ENCODE data around the gene CACNA1C.

Gene CACNA1C

DNA sequence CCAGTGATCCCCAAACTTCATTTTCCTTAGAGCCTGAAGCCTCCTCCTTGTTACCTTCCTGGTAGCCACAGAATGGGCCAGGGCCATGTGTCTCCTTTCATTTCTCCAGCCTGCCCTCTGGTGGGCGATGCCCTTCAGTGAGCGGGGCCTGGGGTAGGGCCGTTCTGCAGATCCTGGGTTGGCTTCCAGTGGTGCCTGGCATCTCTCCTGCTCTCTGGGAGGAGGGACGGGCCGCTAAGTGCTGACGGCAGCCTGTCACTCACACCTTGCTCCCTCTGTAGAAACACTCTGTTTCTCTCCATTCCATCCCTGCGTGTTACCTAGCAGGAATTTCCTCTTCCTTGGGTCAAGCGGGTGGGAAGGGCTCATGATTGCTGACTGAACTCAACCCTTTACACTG is 232.1 kb downstream of the CACNA1C start:
- Histone ChIP-seq H3K4me2 (ENCODE audit: low read length) (peak overlapping the region; percentile 53), H3K4me1 (ENCODE audit: control insufficient read depth, insufficient read depth, low read length) (peaks cover 29% of the 10 kb centered on the region), H3K9ac (ENCODE audit: low read depth, low read length) (peak overlapping the region; percentile 31)

DNA sequence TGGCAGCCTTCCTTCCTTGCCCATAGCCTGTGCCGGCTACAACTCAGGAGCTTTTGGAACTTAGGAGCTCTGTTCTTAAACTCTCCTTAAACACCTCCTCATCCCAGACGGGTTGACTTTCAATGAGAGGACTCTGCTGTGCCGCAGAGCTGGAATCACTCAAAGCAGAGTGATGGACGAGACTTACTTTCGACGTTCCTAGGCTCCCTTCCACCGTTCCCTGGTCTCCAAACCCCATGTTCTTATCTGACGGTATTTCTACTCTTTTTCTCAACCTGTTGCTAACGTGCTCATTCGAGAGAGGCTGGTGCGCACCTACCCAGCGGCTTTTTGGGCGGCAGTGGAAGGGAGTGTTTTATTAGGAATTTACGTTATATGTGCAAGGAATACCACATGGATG is 232.7 kb downstream of the CACNA1C start:
- Histone ChIP-seq H3K36me3 (ENCODE audit: insufficient read depth, low read length) (no peaks in the 10 kb centered on the region), H3K4me2 (ENCODE audit: low read length) (no peak overlapping the region), H3K9ac (ENCODE audit: low read depth, low read length) (no peak overlapping the region), H3K4me1 (ENCODE audit: control insufficient read depth, insufficient read depth, low read length) (peaks cover 29% of the 10 kb centered on the region), H3K4me3 (ENCODE audit: low read length) (no peak overlapping the region), H3K27me3 (ENCODE audit: control insufficient read depth, insufficient read depth, low read length) (peaks cover 8% of the 10 kb centered on the region), H3K9me3 (replicated peaks; ENCODE audit: low read length) (no peaks in the 10 kb centered on the region)

More for the DNA sequence above, 232.1 kb downstream of the CACNA1C start:
- no peaks in the 10 kb centered on the region for H3K9me3 ChIP-seq (replicated peaks; ENCODE audit: low read length)
- no peak overlapping the region for H3K4me3 ChIP-seq (ENCODE audit: low read length)
- no peaks in the 10 kb centered on the region for H3K36me3 ChIP-seq (ENCODE audit: insufficient read depth, low read length)
- peaks cover 5% of the 10 kb centered on the region for H3K27me3 ChIP-seq (ENCODE audit: control insufficient read depth, insufficient read depth, low read length)

DNA sequence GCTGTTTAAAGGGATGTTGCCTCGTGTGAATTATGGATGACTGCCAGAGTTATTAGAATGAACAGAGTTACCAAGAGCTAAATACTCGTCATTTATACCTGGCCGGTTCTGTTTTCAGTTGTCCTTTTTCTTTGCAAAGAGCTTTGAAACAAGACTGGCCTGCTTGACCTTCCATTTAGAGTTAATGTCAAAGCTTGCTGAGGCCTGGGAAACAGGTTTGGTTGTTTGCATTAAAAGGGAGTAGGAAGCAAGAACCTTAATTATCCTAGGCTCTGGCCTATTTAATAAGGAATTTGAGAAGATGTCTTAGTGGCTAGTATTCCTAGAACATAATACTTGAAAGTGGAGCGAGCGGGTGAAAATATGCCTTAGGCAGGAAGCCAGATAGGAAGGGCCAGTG is 233.3 kb downstream of the CACNA1C start:
- Histone ChIP-seq H3K27me3 (ENCODE audit: control insufficient read depth, insufficient read depth, low read length) (peaks cover 8% of the 10 kb centered on the region), H3K9me3 (replicated peaks; ENCODE audit: low read length) (no peaks in the 10 kb centered on the region), H3K9ac (ENCODE audit: low read depth, low read length) (no peak overlapping the region), H3K4me2 (ENCODE audit: low read length) (no peak overlapping the region), H3K4me1 (ENCODE audit: control insufficient read depth, insufficient read depth, low read length) (peaks cover 29% of the 10 kb centered on the region), H3K4me3 (ENCODE audit: low read length) (no peak overlapping the region), H3K36me3 (ENCODE audit: insufficient read depth, low read length) (no peaks in the 10 kb centered on the region)

DNA sequence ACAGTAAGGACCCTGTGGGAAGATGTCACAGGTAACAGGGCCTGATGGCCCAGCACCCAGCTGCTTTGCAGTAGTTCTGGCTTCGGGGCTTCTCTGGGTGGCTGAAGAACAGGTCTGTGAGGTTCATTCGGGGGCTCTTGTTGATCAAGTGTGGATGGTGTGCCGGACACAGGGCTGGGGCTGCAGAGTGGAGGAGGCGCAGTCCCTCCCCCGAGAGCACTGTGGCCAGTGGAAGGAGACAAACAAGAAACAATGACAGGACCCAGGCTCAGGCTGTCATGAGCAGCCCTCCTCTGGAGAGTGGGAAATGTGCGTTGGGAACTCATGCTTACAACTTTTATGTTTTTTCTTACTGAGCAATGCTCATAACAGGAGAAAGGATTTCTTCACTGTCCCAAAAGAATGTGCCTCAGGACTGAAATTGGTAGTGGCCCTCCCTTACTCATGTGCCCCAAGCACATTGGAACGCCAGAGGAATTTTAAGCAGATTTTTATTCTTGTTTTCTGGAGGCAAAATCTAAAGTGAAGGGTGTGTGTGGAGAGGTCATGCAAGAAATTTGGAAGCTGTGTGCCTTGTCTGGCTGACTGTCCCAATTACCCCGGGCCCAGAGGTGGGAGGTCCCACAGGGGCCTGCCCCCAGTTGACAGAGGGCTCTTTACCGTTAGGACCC is 233.8 kb downstream of the CACNA1C start:
- Histone ChIP-seq H3K27me3 (ENCODE audit: control insufficient read depth, insufficient read depth, low read length) (peaks cover 8% of the 10 kb centered on the region), H3K9me3 (replicated peaks; ENCODE audit: low read length) (no peaks in the 10 kb centered on the region), H3K4me2 (ENCODE audit: low read length) (no peak overlapping the region), H3K9ac (ENCODE audit: low read depth, low read length) (no peak overlapping the region), H3K4me3 (ENCODE audit: low read length) (no peak overlapping the region), H3K36me3 (ENCODE audit: insufficient read depth, low read length) (no peaks in the 10 kb centered on the region), H3K4me1 (ENCODE audit: control insufficient read depth, insufficient read depth, low read length) (peaks cover 29% of the 10 kb centered on the region)

DNA sequence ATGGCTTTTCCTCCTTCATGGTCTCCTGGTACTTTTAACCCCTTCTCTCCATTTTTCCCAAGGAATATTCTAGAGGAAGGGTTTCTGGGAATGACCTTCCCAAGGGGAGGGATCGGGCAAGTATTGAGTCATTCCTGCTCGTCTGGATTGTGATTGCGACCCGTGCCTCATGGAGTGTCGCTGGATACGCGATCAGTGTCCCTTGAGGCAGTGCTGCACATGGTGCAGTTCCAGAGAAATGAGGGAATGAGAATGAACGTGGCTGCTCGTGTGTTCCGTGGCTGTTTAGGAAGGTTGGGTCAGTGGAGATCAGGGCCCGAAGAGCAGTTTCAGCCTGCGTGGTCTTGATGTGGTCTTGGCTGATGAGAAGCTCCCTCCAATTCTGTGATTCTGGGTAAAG is 234.4 kb downstream of the CACNA1C start:
- Histone ChIP-seq H3K4me2 (ENCODE audit: low read length) (no peak overlapping the region), H3K9me3 (replicated peaks; ENCODE audit: low read length) (no peaks in the 10 kb centered on the region), H3K4me1 (ENCODE audit: control insufficient read depth, insufficient read depth, low read length) (peaks cover 29% of the 10 kb centered on the region), H3K27me3 (ENCODE audit: control insufficient read depth, insufficient read depth, low read length) (peaks cover 8% of the 10 kb centered on the region), H3K4me3 (ENCODE audit: low read length) (no peak overlapping the region), H3K36me3 (ENCODE audit: insufficient read depth, low read length) (no peaks in the 10 kb centered on the region), H3K9ac (ENCODE audit: low read depth, low read length) (no peak overlapping the region)

DNA sequence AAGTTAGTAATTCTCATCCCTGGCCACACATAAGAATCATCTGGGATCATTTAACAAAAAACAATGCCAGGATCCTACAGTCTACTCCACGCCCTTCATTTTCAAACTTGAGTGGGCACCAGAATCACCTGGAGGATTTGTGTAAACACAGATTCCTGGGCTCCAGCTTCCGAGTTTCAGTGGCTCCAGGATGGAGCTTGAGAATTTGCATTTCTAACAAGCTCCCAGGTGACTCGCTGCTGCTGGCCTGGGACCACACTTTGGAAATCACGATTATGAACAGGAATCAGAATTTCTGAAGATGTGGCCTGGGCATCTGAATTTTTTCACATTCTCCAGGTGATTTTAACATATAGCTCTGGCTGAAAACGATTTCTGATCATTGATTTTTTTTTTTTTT is 234.8 kb downstream of the CACNA1C start:
- Histone ChIP-seq H3K36me3 (ENCODE audit: insufficient read depth, low read length) (no peaks in the 10 kb centered on the region), H3K4me1 (ENCODE audit: control insufficient read depth, insufficient read depth, low read length) (peaks cover 29% of the 10 kb centered on the region)

DNA sequence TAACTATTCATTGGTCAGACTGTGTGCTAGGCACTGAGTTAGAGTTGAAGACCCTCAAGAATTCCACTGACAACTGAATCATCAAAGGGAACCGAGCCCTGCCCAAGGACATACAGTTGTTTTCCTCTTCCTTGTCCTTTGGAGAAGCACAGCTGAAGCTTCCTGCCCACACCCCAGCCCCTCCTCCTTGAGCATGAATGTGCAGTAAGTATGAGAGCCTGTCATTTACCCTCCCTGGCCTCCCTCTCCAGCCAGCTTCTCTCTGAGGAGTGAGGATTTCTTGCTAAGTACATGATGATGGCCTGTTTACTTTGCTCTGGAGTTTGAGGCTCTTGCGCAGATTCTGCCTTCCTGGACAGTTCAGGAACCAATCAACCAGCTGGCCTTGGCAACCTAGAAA is 235.2 kb downstream of the CACNA1C start:
- H3K4me2 ChIP-seq (ENCODE audit: low read length) = no peak overlapping the region
- H3K27me3 ChIP-seq (ENCODE audit: control insufficient read depth, insufficient read depth, low read length) = peaks cover 8% of the 10 kb centered on the region
- no peak overlapping the region for H3K4me3 ChIP-seq (ENCODE audit: low read length)
- no peak overlapping the region for H3K9ac ChIP-seq (ENCODE audit: low read depth, low read length)
- no peaks in the 10 kb centered on the region for H3K9me3 ChIP-seq (replicated peaks; ENCODE audit: low read length)
- no peaks in the 10 kb centered on the region for H3K36me3 ChIP-seq (ENCODE audit: insufficient read depth, low read length)
- peaks cover 29% of the 10 kb centered on the region for H3K4me1 ChIP-seq (ENCODE audit: control insufficient read depth, insufficient read depth, low read length)

More for the DNA sequence above, 234.8 kb downstream of the CACNA1C start:
- no peak overlapping the region for H3K9ac ChIP-seq (ENCODE audit: low read depth, low read length)
- peaks cover 8% of the 10 kb centered on the region for H3K27me3 ChIP-seq (ENCODE audit: control insufficient read depth, insufficient read depth, low read length)
- no peak overlapping the region for H3K4me2 ChIP-seq (ENCODE audit: low read length)
- H3K9me3 ChIP-seq (replicated peaks; ENCODE audit: low read length) = no peaks in the 10 kb centered on the region
- H3K4me3 ChIP-seq (ENCODE audit: low read length) = no peak overlapping the region

DNA sequence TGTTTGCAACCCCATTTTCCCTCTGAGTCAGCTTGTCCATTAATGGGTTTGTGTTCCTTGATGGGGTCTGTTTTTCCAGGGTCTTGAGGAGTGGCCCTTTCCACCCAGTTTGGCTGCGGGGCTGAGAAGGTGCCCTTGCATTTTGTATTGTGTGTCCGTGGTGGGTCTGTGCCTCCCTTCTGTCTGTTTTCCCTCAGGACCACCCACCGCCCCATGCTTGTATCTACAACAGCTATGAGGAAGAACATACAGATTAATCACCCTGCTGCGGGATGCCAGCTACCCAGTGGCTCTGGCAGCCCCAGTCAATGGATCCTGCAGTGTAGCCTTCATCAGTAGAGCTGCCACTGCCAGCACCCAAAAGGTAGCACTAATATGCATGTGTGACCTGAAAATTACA is 235.7 kb downstream of the CACNA1C start:
- H3K9me3 ChIP-seq (replicated peaks; ENCODE audit: low read length) = no peaks in the 10 kb centered on the region
- H3K27me3 ChIP-seq (ENCODE audit: control insufficient read depth, insufficient read depth, low read length) = peaks cover 8% of the 10 kb centered on the region
- no peaks in the 10 kb centered on the region for H3K36me3 ChIP-seq (ENCODE audit: insufficient read depth, low read length)
- no peak overlapping the region for H3K4me3 ChIP-seq (ENCODE audit: low read length)
- peaks cover 29% of the 10 kb centered on the region for H3K4me1 ChIP-seq (ENCODE audit: control insufficient read depth, insufficient read depth, low read length)
- H3K4me2 ChIP-seq (ENCODE audit: low read length) = no peak overlapping the region
- no peak overlapping the region for H3K9ac ChIP-seq (ENCODE audit: low read depth, low read length)

DNA sequence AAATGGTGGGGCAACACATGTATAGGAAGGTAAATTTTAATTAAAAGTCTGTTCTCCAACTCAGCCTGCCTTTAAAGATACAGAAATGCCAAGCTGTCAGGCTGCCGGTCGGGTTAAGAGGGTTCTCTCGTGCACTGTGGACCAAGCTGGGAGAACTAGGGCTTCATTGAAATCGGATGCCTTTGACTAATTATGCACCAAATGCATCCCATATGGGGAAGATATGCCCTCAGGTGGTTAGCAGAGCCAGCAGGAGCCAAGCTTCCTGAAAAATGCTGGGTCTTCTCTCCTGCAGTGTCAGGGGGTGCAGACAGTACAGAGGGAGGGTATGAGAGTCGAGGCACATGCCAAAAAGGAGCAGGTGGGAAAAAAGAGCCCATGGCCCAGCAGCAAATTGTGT is 236.1 kb downstream of the CACNA1C start:
- Histone ChIP-seq H3K9me3 (replicated peaks; ENCODE audit: low read length) (no peaks in the 10 kb centered on the region), H3K4me1 (ENCODE audit: control insufficient read depth, insufficient read depth, low read length) (peaks cover 25% of the 10 kb centered on the region), H3K36me3 (ENCODE audit: insufficient read depth, low read length) (no peaks in the 10 kb centered on the region), H3K27me3 (ENCODE audit: control insufficient read depth, insufficient read depth, low read length) (peaks cover 8% of the 10 kb centered on the region), H3K9ac (ENCODE audit: low read depth, low read length) (no peak overlapping the region), H3K4me3 (ENCODE audit: low read length) (no peak overlapping the region), H3K4me2 (ENCODE audit: low read length) (no peak overlapping the region)

DNA sequence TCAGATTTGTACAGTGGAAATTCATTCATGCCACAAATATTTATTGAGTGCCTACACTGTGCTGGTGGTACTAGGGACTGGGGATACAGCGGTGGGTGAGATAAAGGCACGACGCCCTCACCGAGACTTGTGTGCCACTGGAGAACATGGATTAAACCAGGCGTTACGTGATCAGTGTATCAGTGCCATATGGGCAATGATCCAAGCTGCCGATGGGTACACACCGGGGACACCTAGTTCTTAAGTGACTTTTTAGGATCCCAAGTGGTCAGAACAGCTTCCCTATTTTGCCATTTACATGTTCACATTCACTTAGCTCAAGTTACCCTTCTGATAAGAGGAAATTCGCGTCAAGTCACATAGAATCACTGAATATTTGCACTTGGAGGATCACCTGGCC is 236.7 kb downstream of the CACNA1C start:
- H3K27me3 ChIP-seq (ENCODE audit: control insufficient read depth, insufficient read depth, low read length) = peaks cover 8% of the 10 kb centered on the region
- no peaks in the 10 kb centered on the region for H3K36me3 ChIP-seq (ENCODE audit: insufficient read depth, low read length)
- H3K4me2 ChIP-seq (ENCODE audit: low read length) = no peak overlapping the region
- H3K4me3 ChIP-seq (ENCODE audit: low read length) = no peak overlapping the region
- H3K4me1 ChIP-seq (ENCODE audit: control insufficient read depth, insufficient read depth, low read length) = peaks cover 20% of the 10 kb centered on the region
- no peak overlapping the region for H3K9ac ChIP-seq (ENCODE audit: low read depth, low read length)
- H3K9me3 ChIP-seq (replicated peaks; ENCODE audit: low read length) = no peaks in the 10 kb centered on the region

DNA sequence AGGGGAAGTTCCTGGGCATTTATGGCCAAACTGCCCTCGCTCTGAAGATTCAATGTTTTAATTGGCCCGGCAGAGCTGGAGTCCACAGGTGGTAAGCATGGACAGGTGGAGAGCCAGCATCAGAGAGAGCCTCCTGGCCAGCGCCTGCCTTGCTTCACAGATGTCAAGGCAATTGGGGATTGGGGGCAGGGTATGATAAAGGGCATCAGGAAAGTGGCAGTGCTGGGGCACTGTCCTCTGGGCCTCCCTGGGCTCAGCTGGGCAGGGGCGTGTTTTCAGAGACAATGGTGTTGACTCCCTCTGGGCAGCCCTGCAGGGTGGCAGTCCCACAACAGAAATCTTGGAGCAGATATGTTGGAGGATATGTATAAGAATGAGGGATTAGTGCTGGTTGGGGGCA is 237.3 kb downstream of the CACNA1C start:
- peaks cover 8% of the 10 kb centered on the region for H3K27me3 ChIP-seq (ENCODE audit: control insufficient read depth, insufficient read depth, low read length)
- peaks cover 24% of the 10 kb centered on the region for H3K4me1 ChIP-seq (ENCODE audit: control insufficient read depth, insufficient read depth, low read length)
- no peaks in the 10 kb centered on the region for H3K9me3 ChIP-seq (replicated peaks; ENCODE audit: low read length)
- H3K4me3 ChIP-seq (ENCODE audit: low read length) = no peak overlapping the region
- no peaks in the 10 kb centered on the region for H3K36me3 ChIP-seq (ENCODE audit: insufficient read depth, low read length)
- H3K9ac ChIP-seq (ENCODE audit: low read depth, low read length) = no peak overlapping the region
- no peak overlapping the region for H3K4me2 ChIP-seq (ENCODE audit: low read length)

DNA sequence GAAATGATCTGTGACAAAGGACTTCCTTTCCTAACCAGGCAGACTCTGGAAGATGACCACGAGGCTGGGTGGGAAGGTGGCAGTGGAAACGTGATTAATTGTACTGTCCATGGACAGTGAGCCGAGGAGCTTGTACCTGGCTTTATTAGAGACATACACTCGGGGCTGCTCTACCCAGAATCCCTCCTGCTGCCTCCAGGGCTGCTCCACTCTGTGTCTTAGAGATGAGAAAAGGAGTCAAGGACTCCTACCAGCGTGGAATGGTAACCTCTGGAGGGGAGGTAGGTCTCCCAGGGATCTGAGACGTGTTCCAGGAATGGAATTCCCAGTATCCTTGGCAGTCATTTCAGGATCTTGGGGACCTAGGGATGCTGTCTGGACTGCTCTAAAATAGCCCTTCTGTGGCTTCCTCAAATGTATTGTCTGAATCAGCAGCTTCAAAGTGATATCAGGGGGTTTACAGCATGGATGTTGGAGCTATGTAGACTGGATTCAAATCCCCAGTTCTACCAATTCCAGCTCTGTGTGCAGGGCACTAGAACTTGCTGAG is 237.8 kb downstream of the CACNA1C start:
- Histone ChIP-seq H3K4me3 (ENCODE audit: low read length) (no peak overlapping the region), H3K4me2 (ENCODE audit: low read length) (no peak overlapping the region), H3K4me1 (ENCODE audit: control insufficient read depth, insufficient read depth, low read length) (peaks cover 29% of the 10 kb centered on the region), H3K9ac (ENCODE audit: low read depth, low read length) (no peak overlapping the region), H3K27me3 (ENCODE audit: control insufficient read depth, insufficient read depth, low read length) (peaks cover 8% of the 10 kb centered on the region), H3K9me3 (replicated peaks; ENCODE audit: low read length) (no peaks in the 10 kb centered on the region), H3K36me3 (ENCODE audit: insufficient read depth, low read length) (no peaks in the 10 kb centered on the region)

All from skeletal muscle satellite cell (primary cell).